ENCODE results near the gene DYTN. TPM values are rescaled to one million over a fixed set of nuclear protein-coding genes. Genes with fewer than 3 reads are reported as not detected.

The DYTN gene
- polyA plus RNA-seq, 4 donors = 0.16 TPM; not detected in 3

- DNase-seq (ENCODE audit: low read depth in 4 of 4, low spot score in 2 of 4) = no peak
Measured at GRCh38 chr2:206701952-206702605, 16.1 kb downstream of the DYTN start.

DNA sequence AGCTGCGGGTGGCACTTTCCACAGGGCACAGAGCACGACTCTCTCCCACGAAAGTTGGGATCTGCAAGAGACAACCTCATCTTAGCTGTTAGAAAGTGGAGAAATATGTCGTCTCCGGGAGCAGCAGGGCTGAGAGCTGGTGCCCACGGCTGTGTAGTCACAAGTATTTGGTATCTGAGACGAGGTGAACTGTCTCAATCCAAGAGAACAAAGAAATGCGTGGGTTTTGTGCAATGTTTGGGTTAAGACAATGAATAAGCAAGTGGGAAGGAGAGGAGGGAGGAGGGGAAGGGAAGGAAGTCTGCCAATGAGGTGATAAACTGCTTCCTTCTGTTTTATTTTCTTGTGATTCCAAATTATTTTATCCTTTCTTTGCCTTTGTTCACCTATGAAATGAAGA lies 18.0 kb downstream of the DYTN start:
- DNase-seq (ENCODE audit: low read depth in 4 of 4, low spot score in 2 of 4) = no peak

DNA sequence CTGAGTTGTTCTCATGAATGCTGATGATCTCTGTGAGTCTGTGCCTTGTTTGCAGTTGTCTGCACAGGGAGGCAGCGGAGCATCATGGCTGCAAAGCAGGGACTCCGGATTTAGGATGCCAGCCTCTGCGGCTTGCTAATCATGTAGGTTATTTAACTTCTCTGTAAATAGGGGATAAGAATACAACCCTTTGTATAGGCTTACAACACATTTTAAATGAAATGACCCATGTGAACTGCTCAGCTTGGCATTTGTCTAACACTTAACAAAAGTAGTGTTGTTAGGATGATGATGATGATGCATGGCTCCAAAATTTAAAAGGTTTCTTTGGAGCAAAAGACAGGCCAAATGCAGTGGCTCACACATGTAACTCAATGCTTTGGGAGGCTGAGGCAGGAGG lies 19.4 kb downstream of the DYTN start:
- DNase-seq (ENCODE audit: low read depth in 4 of 4, low spot score in 2 of 4) = no peak

DNA sequence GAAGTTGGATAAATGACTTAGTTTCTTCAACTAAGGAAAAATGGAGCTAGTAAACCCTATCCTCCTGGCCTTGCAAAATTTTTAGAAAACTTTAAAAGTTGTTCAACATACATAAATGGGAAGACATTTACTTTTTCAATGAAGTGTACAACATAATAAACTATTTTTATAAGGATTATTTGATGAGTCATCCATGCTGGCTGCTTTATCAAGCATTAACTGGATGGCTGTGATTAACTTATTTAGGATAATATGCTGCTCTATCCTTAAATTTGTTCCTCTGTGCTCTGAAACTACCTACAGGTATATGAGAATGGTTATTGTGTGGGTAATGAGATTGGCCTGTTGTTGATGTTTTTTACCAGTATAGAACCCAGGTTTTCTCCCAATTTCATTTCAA lies 21.3 kb downstream of the DYTN start:
- DNase-seq (ENCODE audit: low read depth in 4 of 4, low spot score in 2 of 4) = no peak

GRCh38 chr2:206693399-206694137 lies 24.6 kb downstream of the DYTN start:
- DNase-seq (ENCODE audit: low read depth in 4 of 4, low spot score in 2 of 4) = peak; percentile 20 to 41 (median 30)

GRCh38 chr2:206692971-206693370 lies 25.2 kb downstream of the DYTN start:
- no peak for DNase-seq (ENCODE audit: low read depth in 4 of 4, low spot score in 2 of 4)

- no peak for DNase-seq (ENCODE audit: low read depth in 4 of 4, low spot score in 2 of 4)
Measured at GRCh38 chr2:206688990-206689389, 29.2 kb downstream of the DYTN start.

- no peak for DNase-seq (ENCODE audit: low read depth in 4 of 4, low spot score in 2 of 4)
Measured at GRCh38 chr2:206688453-206688852, 29.7 kb downstream of the DYTN start.

DNA sequence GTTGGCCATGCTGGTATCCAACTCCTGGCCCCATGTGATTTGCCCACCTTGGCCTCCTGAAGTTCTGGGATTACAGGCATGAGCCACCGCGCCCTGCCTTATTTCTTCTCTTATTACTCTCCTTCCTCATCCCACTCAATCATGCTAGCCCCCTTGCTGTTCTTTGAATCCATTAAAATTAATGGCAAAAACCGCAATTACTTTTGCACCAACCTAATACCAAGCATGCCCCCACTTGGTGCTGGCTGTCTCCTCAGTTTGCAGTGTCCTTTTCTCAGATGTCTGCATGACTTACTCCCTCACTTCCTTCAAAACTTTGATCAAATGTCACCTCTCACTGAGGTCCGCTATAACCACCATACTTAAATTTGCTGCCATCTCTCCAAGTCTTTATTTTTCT lies 34.6 kb downstream of the DYTN start:
- DNase-seq (ENCODE audit: low read depth in 4 of 4, low spot score in 2 of 4) = no peak

DNA sequence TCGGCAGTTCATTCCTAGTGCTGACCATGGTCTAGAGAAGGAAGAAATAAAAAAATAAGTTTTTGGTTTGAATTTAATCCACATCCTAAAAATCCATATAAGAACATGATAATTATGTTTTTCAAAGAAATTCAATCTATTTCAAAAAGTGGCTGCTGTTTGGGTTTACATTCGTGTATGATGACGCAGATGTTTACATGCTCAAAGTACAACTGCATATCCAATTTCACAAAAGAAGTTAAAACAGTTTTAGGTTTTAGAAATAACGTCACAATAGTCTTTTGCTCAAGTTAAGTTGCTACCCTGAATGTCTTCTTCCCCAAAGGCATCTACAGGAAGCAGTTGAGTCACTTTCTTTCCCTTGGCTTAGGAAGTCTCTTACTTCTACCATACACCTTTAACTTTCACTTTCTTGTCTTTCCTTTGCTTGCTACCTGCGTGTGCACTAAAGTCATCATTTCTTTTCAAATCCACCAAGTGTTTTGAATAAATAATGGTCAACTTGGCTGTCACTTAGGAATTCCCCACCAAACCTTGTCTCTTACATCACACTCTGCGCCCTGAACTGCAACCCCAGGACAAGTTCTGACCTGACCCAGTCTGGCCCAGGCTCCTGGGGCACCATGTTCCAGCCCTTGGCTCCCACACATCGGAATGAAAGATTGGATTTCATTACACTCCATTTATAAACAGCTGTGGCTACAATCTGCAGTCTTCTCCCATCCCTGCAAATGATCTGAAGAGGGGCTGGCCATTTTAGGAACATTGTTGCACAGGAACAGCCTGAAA lies 47.5 kb downstream of the DYTN start:
- no peak for DNase-seq (ENCODE audit: low read depth in 4 of 4, low spot score in 2 of 4)

- DNase-seq (ENCODE audit: low read depth in 4 of 4, low spot score in 2 of 4) = no peak
Measured at GRCh38 chr2:206665251-206665650, 52.9 kb downstream of the DYTN start.

GRCh38 chr2:206657087-206657486 lies 61.1 kb downstream of the DYTN start:
- no peak for DNase-seq (ENCODE audit: low read depth in 4 of 4, low spot score in 2 of 4)

DNA sequence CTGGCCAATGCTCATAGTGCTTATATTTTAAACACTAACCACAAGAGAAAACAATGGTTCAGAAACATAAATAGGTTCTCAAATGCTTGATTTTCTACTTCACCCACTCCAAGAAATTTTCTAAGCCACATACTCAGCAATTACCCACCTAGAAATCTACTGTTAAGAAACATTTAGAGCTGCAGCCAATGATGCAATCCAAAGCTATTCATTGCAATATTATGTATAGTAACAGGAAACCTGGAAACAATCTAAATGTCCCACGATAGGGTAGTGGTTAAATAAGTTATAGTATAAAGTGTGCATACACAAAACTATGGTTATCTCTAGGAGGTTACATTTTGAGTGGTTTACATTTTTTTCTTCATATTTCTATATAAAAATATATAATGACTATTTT lies 70.2 kb downstream of the DYTN start:
- no peak for DNase-seq (ENCODE audit: low read depth in 4 of 4, low spot score in 2 of 4)

- peak; percentile 28 to 67 (median 42) for DNase-seq (ENCODE audit: low read depth in 4 of 4, low spot score in 2 of 4)
Measured at GRCh38 chr2:206642075-206643025, 75.8 kb downstream of the DYTN start, which contains the start of gene FAM237A. Gene FAM237A (plus strand): TSS chr2:206642487. CDS start chr2:206644237, 1,750 bp downstream.

- no peak for DNase-seq (ENCODE audit: low read depth in 4 of 4, low spot score in 2 of 4)
Measured at GRCh38 chr2:206641226-206641625, 77.0 kb downstream of the DYTN start.

- no peak for DNase-seq (ENCODE audit: low read depth in 4 of 4, low spot score in 2 of 4)
Measured at GRCh38 chr2:206639636-206640035, 78.6 kb downstream of the DYTN start.

DNA sequence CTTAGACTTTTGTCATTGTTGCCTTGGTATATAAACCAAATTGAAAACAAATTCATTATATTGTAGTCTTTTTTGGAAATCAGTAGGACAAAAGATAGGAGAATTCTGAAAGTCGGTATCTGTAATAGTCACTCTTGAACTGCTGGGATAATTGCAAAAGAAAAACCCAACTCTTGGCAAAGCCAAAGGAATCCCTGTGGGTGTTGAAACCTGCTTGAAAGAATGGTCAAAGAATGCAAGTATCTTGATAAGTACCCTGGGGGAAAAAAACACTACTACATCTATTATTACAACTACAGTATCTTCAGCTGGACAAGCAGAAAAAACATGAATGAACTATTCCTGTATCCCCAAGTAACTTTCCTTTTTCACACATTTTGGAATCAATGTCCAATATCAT lies 83.2 kb downstream of the DYTN start:
- no peak for DNase-seq (ENCODE audit: low read depth in 4 of 4, low spot score in 2 of 4)

- DNase-seq (ENCODE audit: low read depth in 4 of 4, low spot score in 2 of 4) = no peak
Measured at GRCh38 chr2:206631340-206631739, 86.9 kb downstream of the DYTN start.

- DNase-seq (ENCODE audit: low read depth in 4 of 4, low spot score in 2 of 4) = no peak
Measured at GRCh38 chr2:206627632-206628031, 90.6 kb downstream of the DYTN start.

- DNase-seq (ENCODE audit: low read depth in 4 of 4, low spot score in 2 of 4) = no peak
Measured at GRCh38 chr2:206626108-206626507, 92.1 kb downstream of the DYTN start.

All from left renal cortex interstitium (tissue), 4 donors.